Prostate gland (tissue), 2 donors: Measurements from ENCODE around the gene CTNNA3. TPM values are rescaled to one million over a fixed set of nuclear protein-coding genes. Genes with fewer than 3 reads are reported as not detected.

Experiments used
- DNase-seq: peaks from one replicate; pipeline ENCODE4 v3.0.0-alpha.2; 2019; ENCODE audit warnings: low spot score
- H3K27ac ChIP-seq, 2 donors: fragments of 200-600 bp; sonication (generic); 2 replicates each; pipeline ENCODE4 v1.5.1; 2017 to 2019
- H3K27me3 ChIP-seq: fragments of 200-600 bp; sonication (generic); replicated peaks from 2 replicates; pipeline ENCODE4 v1.5.1; 2019; ENCODE audit not compliant: insufficient read depth
- H3K36me3 ChIP-seq, 2 donors: fragments of 200-600 bp; sonication (generic); 1 replicate in 1 of 2; 2 replicates in 1 of 2; pipeline versions ENCODE4 v1.5.1 to v1.8.1; 2017 to 2019
- H3K4me1 ChIP-seq: fragments of 200-600 bp; sonication (generic); replicated peaks from 2 replicates; pipeline ENCODE4 v1.5.1; 2019
- H3K4me3 ChIP-seq, 2 donors: fragments of 200-600 bp; sonication (generic); 2 replicates each; pipeline ENCODE4 v1.5.1; 2017 to 2019
- H3K9me3 ChIP-seq: fragments of 200-600 bp; sonication (generic); 2 replicates; pipeline ENCODE4 v1.5.1; 2017
- POLR2A ChIP-seq: fragments of 450-650 bp; IDR thresholded peaks from one replicate; pipeline ENCODE4 v1.6.1; 2016; ENCODE audit warnings: antibody characterized with exemption, mild to moderate bottlenecking
- POLR2AphosphoS5 ChIP-seq: sonication (generic); formaldehyde crosslinking; IDR thresholded peaks from one replicate; pipeline ENCODE4 v1.6.1; 2017; ENCODE audit warnings: antibody characterized with exemption
- WGBS: methylation state at CpG from one replicate; pipeline ENCODE4 v1.1.5; 2018; 5-methylcytosine and 5-hydroxymethylcytosine counted together
- intact Hi-C: fragments of 100-400 bp; cut with DNase I; formaldehyde crosslinking; loops from one replicate; pipeline ENCODE4 v1.14.2; 2022
- total RNA-seq, 2 donors: library from RNA; depleted of rRNA; stranded (reverse); fragments of >200 nt; gene quantifications; one replicate each; pipeline ENCODE4 v1.1.0, GENCODE V29; 2016
- TF ChIP-seq, protein P1 (sequence below), 4 experiments: fragments of 200-600 bp in 2 of 4; fragments of 450-650 bp in 2 of 4; sonication (generic) in 2 of 4; IDR thresholded peaks; 1 replicate in 3 of 4; 2 replicates in 1 of 4; pipeline ENCODE4 v1.5.1; 2016 to 2019; ENCODE audit warnings: antibody characterized with exemption in 4 of 4, mild to moderate bottlenecking in 2 of 4, moderate library complexity in 2 of 4

CTNNA3 gene
- total RNA-seq, 2 donors from 2014 or later, result 0.27 to 7.2 TPM

DNA sequence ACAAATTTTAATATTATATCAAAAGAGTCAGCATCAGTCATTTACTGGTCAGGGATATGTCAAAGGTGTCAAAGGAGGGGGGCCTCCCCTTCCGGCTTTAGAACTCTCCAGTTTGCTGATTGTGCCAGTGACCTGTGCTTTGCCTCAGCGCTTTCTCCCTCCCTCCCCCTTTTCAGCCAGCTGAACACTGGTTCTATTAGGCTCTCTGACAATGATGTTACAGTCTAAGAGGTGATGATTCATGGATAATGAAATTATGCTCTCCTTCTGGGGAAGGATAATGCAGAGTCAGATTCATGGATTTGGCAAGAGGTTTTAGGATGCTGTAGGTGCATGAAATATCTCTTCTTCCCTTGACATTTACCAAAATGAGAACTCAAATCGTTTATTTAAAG is 764.0 kb downstream of the CTNNA3 start:
- H3K27ac ChIP-seq, result no peak overlapping the region
- DNase-seq, result no peak
- TF ChIP-seq POLR2AphosphoS5, result no peak
- no peak for TF ChIP-seq POLR2A
- TF ChIP-seq, protein P1, sequence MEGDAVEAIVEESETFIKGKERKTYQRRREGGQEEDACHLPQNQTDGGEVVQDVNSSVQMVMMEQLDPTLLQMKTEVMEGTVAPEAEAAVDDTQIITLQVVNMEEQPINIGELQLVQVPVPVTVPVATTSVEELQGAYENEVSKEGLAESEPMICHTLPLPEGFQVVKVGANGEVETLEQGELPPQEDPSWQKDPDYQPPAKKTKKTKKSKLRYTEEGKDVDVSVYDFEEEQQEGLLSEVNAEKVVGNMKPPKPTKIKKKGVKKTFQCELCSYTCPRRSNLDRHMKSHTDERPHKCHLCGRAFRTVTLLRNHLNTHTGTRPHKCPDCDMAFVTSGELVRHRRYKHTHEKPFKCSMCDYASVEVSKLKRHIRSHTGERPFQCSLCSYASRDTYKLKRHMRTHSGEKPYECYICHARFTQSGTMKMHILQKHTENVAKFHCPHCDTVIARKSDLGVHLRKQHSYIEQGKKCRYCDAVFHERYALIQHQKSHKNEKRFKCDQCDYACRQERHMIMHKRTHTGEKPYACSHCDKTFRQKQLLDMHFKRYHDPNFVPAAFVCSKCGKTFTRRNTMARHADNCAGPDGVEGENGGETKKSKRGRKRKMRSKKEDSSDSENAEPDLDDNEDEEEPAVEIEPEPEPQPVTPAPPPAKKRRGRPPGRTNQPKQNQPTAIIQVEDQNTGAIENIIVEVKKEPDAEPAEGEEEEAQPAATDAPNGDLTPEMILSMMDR (IDR thresholded peaks at IDR 0.05), result no peak
- intact Hi-C loops, result no loop called here
- H3K9me3 ChIP-seq, result no peaks in the 10 kb centered on the region
- no peak overlapping the region for H3K4me3 ChIP-seq
- WGBS, result 51% methylated on average over 3 of the region's 3 CpGs
- no peaks in the 10 kb centered on the region for H3K4me1 ChIP-seq
- H3K27me3 ChIP-seq, result peaks cover 8% of the 10 kb centered on the region
- no peaks in the 10 kb centered on the region for H3K36me3 ChIP-seq

DNA sequence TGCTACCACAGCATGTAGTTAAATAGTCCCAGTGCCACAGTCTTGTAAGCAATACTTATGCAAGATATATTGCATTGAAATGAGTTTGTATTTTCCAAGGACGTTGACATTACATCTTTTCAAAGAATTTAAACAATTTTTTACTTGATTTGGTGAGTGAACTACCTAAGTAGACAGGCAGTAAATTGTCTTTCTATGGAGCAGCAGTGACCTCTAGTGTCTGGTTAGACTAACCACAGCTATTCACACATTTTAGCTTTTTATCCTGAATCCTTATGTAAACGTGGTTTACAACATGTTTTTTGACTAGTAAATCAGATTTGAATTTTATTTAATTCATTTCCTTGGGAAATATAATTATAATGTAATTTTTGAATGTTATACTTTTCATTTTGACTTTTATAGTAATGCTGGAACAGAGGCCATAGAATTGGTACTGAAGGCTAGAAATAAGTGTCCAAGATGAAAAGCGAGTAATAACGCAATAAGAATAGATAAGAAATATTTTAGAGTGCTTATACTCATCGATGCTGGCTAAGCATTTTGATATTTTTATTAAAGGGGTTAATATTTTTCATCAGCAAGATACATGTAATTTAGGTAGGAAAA is 764.6 kb downstream of the CTNNA3 start:
- whole genome bisulfite sequencing, result 29% methylated on average over 5 of the region's 5 CpGs
- intact Hi-C loops, result no loop called here
- H3K27me3 ChIP-seq, result peaks cover 8% of the 10 kb centered on the region
- H3K9me3 ChIP-seq, result no peaks in the 10 kb centered on the region
- H3K4me3 ChIP-seq, result no peak overlapping the region
- H3K27ac ChIP-seq, result no peak overlapping the region
- H3K4me1 ChIP-seq, result no peaks in the 10 kb centered on the region
- peak; percentile 8 for DNase-seq
- no peak for TF ChIP-seq POLR2A
- TF ChIP-seq, protein P1 (IDR thresholded peaks at IDR 0.05), result peak; percentile 17 to 82 (median 60)
- no peaks in the 10 kb centered on the region for H3K36me3 ChIP-seq

DNA sequence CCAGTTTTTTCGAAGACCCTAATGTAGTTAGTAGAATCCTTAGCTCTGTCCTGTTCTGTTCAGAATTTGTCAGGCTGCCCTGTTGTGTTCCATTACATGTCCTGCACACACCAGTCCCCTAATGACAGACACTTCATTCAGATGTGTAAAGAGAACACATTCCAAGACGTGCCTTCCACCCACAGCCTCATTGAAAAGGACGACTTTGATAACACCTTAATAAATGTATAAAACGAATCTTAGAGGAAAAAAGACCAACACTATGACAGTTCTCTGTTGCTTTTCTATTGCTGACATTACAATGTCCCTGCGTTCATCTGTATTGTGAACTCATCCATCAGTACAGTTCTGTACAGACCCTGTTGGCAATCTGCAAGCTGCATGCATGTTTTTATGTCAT is 766.6 kb downstream of the CTNNA3 start:
- intact Hi-C loops, result loop anchor here (10.0 kb wide), 1 partner anchor 585 kb away; no protein-coding TSS in a partner anchor
- no peak for DNase-seq
- Histone ChIP-seq H3K27ac (no peak overlapping the region), H3K4me1 (no peaks in the 10 kb centered on the region), H3K9me3 (no peaks in the 10 kb centered on the region), H3K27me3 (peaks cover 8% of the 10 kb centered on the region), H3K4me3 (no peak overlapping the region), H3K36me3 (no peaks in the 10 kb centered on the region)
- 48% methylated on average over 5 of the region's 5 CpGs for WGBS
- TF ChIP-seq POLR2AphosphoS5, result no peak
- TF ChIP-seq, protein P1 (IDR thresholded peaks at IDR 0.05), result no peak
- TF ChIP-seq POLR2A, result no peak

DNA sequence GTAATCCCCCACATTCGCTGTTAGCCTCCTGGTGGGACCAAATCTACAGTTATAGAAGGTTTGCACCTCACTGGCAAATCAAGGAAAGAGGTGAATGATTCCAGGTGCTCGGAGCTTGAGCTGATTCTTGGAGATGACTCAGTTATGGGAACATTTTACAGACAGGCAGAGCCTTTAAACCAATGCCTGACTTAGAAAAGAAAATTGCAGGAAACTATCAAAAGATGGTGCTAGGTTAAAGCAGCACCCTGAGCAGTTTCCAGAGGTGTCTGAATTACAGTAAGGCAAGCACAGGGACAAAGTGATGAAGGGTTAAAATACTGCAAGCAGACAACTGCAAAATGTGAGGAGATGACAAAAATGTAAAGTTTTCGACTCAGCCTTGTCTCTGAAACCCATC is 767.2 kb downstream of the CTNNA3 start:
- no peaks in the 10 kb centered on the region for H3K36me3 ChIP-seq

More for the DNA sequence above, 767.2 kb downstream of the CTNNA3 start:
- H3K9me3 ChIP-seq, result no peaks in the 10 kb centered on the region
- H3K27me3 ChIP-seq, result peaks cover 8% of the 10 kb centered on the region
- no peak for DNase-seq
- TF ChIP-seq, protein P1 (IDR thresholded peaks at IDR 0.05), result no peak
- TF ChIP-seq POLR2AphosphoS5 (no peak), POLR2A (no peak)
- intact Hi-C loops, result loop anchor here (10.0 kb wide), 1 partner anchor 586 kb away; no protein-coding TSS in a partner anchor
- H3K27ac ChIP-seq, result no peak overlapping the region
- 29% methylated on average over 3 of the region's 3 CpGs for WGBS
- no peaks in the 10 kb centered on the region for H3K4me1 ChIP-seq
- H3K4me3 ChIP-seq, result no peak overlapping the region
